PC-3 (cell line): ENCODE results near the gene GCLC. TPM values are rescaled to one million over a fixed set of nuclear protein-coding genes. Genes with fewer than 3 reads are reported as not detected.

Experiments
- ATAC-seq: fragments of 200-7000 bp; cut with Tn5 transposase; 2 replicates; pipeline ENCODE4 v1.9.1; 2020; ENCODE audit warnings: mild to moderate bottlenecking, moderate library complexity
- BruUV-seq: library from RNA; stranded (reverse); fragments of 400-500 nt; replicated peaks from 2 replicates; lab custom pipeline; 2021; lab: Mats Ljungman, UMichigan
- CTCF ChIA-PET: fragments of 300-600 bp; sonication (Branson Sonifier 250); formaldehyde crosslinking; loops from one replicate; lab custom pipeline; 2022; ENCODE audit warnings: antibody characterized with exemption; lab: Charles Lee
- POLR2A ChIA-PET: fragments of 300-600 bp; sonication (Branson Sonifier 250); formaldehyde crosslinking; loops from one replicate; lab custom pipeline; 2022; ENCODE audit warnings: antibody characterized with exemption; ENCODE audit not compliant: unreplicated experiment; lab: Charles Lee
- DNase-seq: peaks from one replicate; pipeline ENCODE4 v3.0.0-alpha.2; 2015
- H2AFZ ChIP-seq: fragments of 300-600 bp; sonication (generic); 2 replicates; pipeline ENCODE4 v1.6.0; 2016; ENCODE audit warnings: antibody characterized with exemption, low read length
- H3F3A ChIP-seq: fragments of 300-600 bp; sonication (generic); one replicate; pipeline ENCODE4 v1.6.0; 2017; ENCODE audit warnings: antibody characterized with exemption, low read length, control low read depth, mild to moderate bottlenecking; ENCODE audit not compliant: unreplicated experiment
- H3K27ac ChIP-seq: fragments of 300-600 bp; sonication (generic); 2 replicates; pipeline ENCODE4 v1.5.1; 2016; ENCODE audit warnings: mild to moderate bottlenecking, low read length
- H3K27me3 ChIP-seq: fragments of 300-600 bp; sonication (generic); 2 replicates; pipeline ENCODE4 v1.6.1; 2016; ENCODE audit warnings: low read length, mixed read lengths
- H3K36me3 ChIP-seq: fragments of 300-600 bp; sonication (generic); 2 replicates; pipeline ENCODE4 v1.6.1; 2016; ENCODE audit warnings: low read depth, mixed run types, low read length, mixed read lengths
- H3K4me1 ChIP-seq: fragments of 300-600 bp; sonication (generic); 2 replicates; pipeline ENCODE4 v1.5.1; 2016; ENCODE audit warnings: low read length; ENCODE audit not compliant: insufficient read depth
- H3K4me2 ChIP-seq: fragments of 300-600 bp; sonication (generic); 2 replicates; pipeline ENCODE4 v1.6.0; 2016; ENCODE audit warnings: low read length
- H3K4me3 ChIP-seq: fragments of 300-600 bp; sonication (generic); 2 replicates; pipeline ENCODE4 v1.5.1; 2016; ENCODE audit warnings: mild to moderate bottlenecking, low read length, mixed read lengths
- H3K79me2 ChIP-seq: fragments of 300-600 bp; sonication (generic); 2 replicates; pipeline ENCODE4 v1.6.1; 2017; ENCODE audit warnings: low read length, mixed read lengths
- H3K9ac ChIP-seq: fragments of 300-600 bp; sonication (generic); 2 replicates; pipeline ENCODE4 v1.6.0; 2016; ENCODE audit warnings: mild to moderate bottlenecking, low read length
- H3K9me2 ChIP-seq: fragments of 300-600 bp; sonication (generic); replicated peaks from 2 replicates; pipeline ENCODE4 v1.6.1; 2016; ENCODE audit warnings: mixed run types, low read length, mixed read lengths
- H3K9me3 ChIP-seq: fragments of 300-600 bp; sonication (generic); 2 replicates; pipeline ENCODE4 v1.6.1; 2016; ENCODE audit warnings: low read length, mixed read lengths
- H4K20me1 ChIP-seq: fragments of 300-600 bp; sonication (generic); 2 replicates; pipeline ENCODE4 v1.6.1; 2016; ENCODE audit warnings: low read length, mixed read lengths
- EZH2 ChIP-seq: fragments of 300-600 bp; sonication (generic); IDR thresholded peaks from one replicate; pipeline ENCODE4 v1.6.1; 2017; ENCODE audit warnings: antibody characterized with exemption, mild to moderate bottlenecking, low read length; ENCODE audit not compliant: unreplicated experiment
- EZH2phosphoT487 ChIP-seq: fragments of 300-600 bp; sonication (generic); IDR thresholded peaks from 2 replicates; pipeline ENCODE4 v1.6.1; 2018; ENCODE audit warnings: mild to moderate bottlenecking, antibody characterized with exemption, low read length, borderline replicate concordance
- intact Hi-C: fragments of 100-400 bp; cut with micrococcal nuclease; formaldehyde crosslinking; loops from 2 replicates; pipeline ENCODE4 v1.9.0; 2023
- total RNA-seq: library from RNA; depleted of rRNA; stranded (reverse); fragments of >200 nt; gene quantifications from 2 replicates; pipeline ENCODE4 v1.2.3, GENCODE V29; 2014; rRNA removed
- TF ChIP-seq, protein P1 (sequence below): fragments of 300-600 bp; sonication (generic); conservative IDR thresholded peaks from 2 replicates; pipeline ENCODE4 v1.5.1; 2017; ENCODE audit warnings: antibody characterized with exemption, low read depth, mild to moderate bottlenecking, low read length

Gene GCLC
- total RNA-seq, 1 experiment from 2014 or later = 50.1 TPM

DNA sequence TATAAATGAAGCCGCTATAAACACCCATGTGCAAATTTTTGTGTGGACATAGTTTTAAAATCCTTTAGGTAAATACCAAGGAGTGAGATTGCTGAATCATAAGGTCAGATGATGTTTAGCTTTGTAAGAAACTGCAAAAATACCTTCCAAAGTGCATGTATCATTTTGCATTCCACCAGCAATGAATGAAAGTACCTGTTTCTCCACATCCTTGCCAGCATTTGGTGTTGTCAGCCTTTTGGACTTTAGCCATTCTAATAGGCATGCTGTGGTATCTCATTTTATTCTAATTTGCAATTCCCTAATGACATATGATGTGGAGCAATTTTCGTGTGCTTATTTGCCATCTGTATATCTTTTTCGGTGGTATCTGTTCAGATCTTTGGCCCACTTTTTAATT is 93.7 kb downstream of the GCLC start:
- ATAC-seq = no peak

DNA sequence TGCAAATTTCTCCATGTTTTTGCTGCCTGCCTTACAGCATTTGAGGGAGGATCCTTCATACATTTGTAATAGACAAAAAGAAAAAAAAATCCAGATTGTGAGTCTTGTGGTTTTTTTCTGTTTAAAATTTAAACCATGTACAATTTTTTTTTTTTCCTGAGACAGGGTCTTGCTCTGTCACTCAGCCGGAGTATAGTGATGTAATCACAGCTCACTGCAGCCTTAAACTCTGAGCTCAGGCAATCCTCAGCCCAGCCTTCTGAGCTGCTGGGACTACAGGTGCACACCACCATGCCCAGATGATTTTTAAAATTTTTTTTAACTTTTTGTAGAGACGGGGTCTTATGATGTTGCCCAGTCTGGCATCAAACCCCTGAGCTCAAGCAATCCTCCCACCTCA is 97.0 kb downstream of the GCLC start:
- ChIA-PET CTCF (no interaction called here), POLR2A (no interaction called here)
- intact Hi-C loops = no loop called here
- Histone ChIP-seq H3K79me2 (no peaks in the 10 kb centered on the region), H3K4me3 (no peak overlapping the region), H3K9me3 (no peaks in the 10 kb centered on the region), H3K4me1 (peaks cover 4% of the 10 kb centered on the region; the same call in 1 of the 2 replicates), H3K9me2 (no peaks in the 10 kb centered on the region), H3K4me2 (no peak overlapping the region), H3K27me3 (no peaks in the 10 kb centered on the region), H3F3A (no peaks in the 10 kb centered on the region), H3K36me3 (no peaks in the 10 kb centered on the region), H3K9ac (no peak overlapping the region), H3K27ac (no peak overlapping the region), H2AFZ (no peak overlapping the region), H4K20me1 (no peaks in the 10 kb centered on the region)
- no TSS peak for BruUV-seq
- no peak for DNase-seq
- ATAC-seq = no peak
- TF ChIP-seq EZH2 (no peak), EZH2phosphoT487 (no peak)
- TF ChIP-seq, protein P1, sequence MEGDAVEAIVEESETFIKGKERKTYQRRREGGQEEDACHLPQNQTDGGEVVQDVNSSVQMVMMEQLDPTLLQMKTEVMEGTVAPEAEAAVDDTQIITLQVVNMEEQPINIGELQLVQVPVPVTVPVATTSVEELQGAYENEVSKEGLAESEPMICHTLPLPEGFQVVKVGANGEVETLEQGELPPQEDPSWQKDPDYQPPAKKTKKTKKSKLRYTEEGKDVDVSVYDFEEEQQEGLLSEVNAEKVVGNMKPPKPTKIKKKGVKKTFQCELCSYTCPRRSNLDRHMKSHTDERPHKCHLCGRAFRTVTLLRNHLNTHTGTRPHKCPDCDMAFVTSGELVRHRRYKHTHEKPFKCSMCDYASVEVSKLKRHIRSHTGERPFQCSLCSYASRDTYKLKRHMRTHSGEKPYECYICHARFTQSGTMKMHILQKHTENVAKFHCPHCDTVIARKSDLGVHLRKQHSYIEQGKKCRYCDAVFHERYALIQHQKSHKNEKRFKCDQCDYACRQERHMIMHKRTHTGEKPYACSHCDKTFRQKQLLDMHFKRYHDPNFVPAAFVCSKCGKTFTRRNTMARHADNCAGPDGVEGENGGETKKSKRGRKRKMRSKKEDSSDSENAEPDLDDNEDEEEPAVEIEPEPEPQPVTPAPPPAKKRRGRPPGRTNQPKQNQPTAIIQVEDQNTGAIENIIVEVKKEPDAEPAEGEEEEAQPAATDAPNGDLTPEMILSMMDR = no peak

More for the DNA sequence above, 93.7 kb downstream of the GCLC start:
- no peak overlapping the region for H2AFZ ChIP-seq
- ChIA-PET POLR2A (no interaction called here), CTCF (no interaction called here)
- no peaks in the 10 kb centered on the region for H3K9me3 ChIP-seq
- intact Hi-C loops = no loop called here
- no peaks in the 10 kb centered on the region for H3F3A ChIP-seq
- no peak overlapping the region for H3K27ac ChIP-seq
- no peaks in the 10 kb centered on the region for H3K9me2 ChIP-seq
- H4K20me1 ChIP-seq = no peaks in the 10 kb centered on the region
- no peaks in the 10 kb centered on the region for H3K36me3 ChIP-seq
- H3K4me2 ChIP-seq = no peak overlapping the region
- H3K27me3 ChIP-seq = no peaks in the 10 kb centered on the region
- no TSS peak for BruUV-seq
- H3K4me1 ChIP-seq = no peaks in the 10 kb centered on the region
- TF ChIP-seq EZH2 (no peak), EZH2phosphoT487 (no peak)
- TF ChIP-seq, protein P1 = no peak
- H3K4me3 ChIP-seq = no peak overlapping the region
- no peak for DNase-seq
- no peaks in the 10 kb centered on the region for H3K79me2 ChIP-seq
- no peak overlapping the region for H3K9ac ChIP-seq

Other genes with a start within 250 kb of the GCLC start
- 57.2 and 62.7 TPM in 2 replicates for gene ELOVL5, start 196.2 kb downstream of the GCLC start, total RNA-seq
- gene KLHL31, start 120.7 kb upstream of the GCLC start, total RNA-seq = 0.17 and 0.33 TPM in 2 replicates
- gene LRRC1, start 249.9 kb upstream of the GCLC start, total RNA-seq = 18.1 and 19.4 TPM in 2 replicates